Activated CD8-positive, alpha-beta memory T cell treated with anti-CD3 and anti-CD28 coated beads, Interleukin-2, amount 10 ng/mL, durations not matched to agents 7 days and 5 days (primary cell): ENCODE data around the gene BNIP2. TPM values are rescaled to one million over a fixed set of nuclear protein-coding genes. Genes with fewer than 3 reads are reported as not detected.

Experiments used
- ATAC-seq: fragments of 150-1000 bp; cut with Tn5 transposase; one replicate; pipeline ENCODE4 v1.10.0; 2021; ENCODE audit warnings: moderate library complexity
- CTCF ChIA-PET: fragments of 350-600 bp; sonication (Branson Sonifier 250); formaldehyde crosslinking; loops from one replicate; lab custom pipeline; 2021; ENCODE audit warnings: antibody characterized with exemption; lab: Charles Lee
- DNase-seq: peaks from one replicate; pipeline ENCODE4 v3.0.0-alpha.2; 2020
- H3K27ac Mint-ChIP-seq: one replicate; pipeline ENCODE4 v1.8.0; 2021; ENCODE audit warnings: mild to moderate bottlenecking, mixed read lengths
- H3K27me3 Mint-ChIP-seq: one replicate; pipeline ENCODE4 v1.8.0; 2021; ENCODE audit warnings: mixed read lengths
- H3K36me3 Mint-ChIP-seq: one replicate; pipeline ENCODE4 v1.8.0; 2021; ENCODE audit warnings: mild to moderate bottlenecking, mixed read lengths
- H3K4me1 Mint-ChIP-seq: one replicate; pipeline ENCODE4 v1.8.0; 2021; ENCODE audit warnings: mixed read lengths
- H3K4me3 Mint-ChIP-seq: one replicate; pipeline ENCODE4 v1.8.0; 2021; ENCODE audit warnings: mild to moderate bottlenecking, moderate library complexity, mixed read lengths
- H3K9me3 Mint-ChIP-seq: one replicate; pipeline ENCODE4 v1.8.0; 2022; ENCODE audit warnings: low read depth, mixed read lengths
- total RNA-seq, 2 experiments: library from RNA; stranded (reverse); gene quantifications; one replicate each; pipeline ENCODE4 v1.2.3, GENCODE V29; 2021

The BNIP2 gene
- total RNA-seq, 2 experiments from 2014 or later: 59.3 to 75.2 TPM

- DNase-seq (no peak), ATAC-seq (no peak)
- Mint-ChIP-seq H3K36me3 (peaks cover 54% of the 10 kb centered on the region), H3K27me3 (no peaks in the 10 kb centered on the region), H3K9me3 (no peaks in the 10 kb centered on the region), H3K4me3 (no peak overlapping the region), H3K4me1 (peaks cover 18% of the 10 kb centered on the region), H3K27ac (no peak overlapping the region)
- CTCF ChIA-PET: interaction anchor here (1.0 to 1.3 kb wide), 2 partner anchors 23 to 44 kb away, joined by 3 to 5 read pairs; partner anchors contain the start of gene GTF2A2
Observed at GRCh38 chr15:59680346-59680745, 8.8 kb downstream of the BNIP2 start.

- Mint-ChIP-seq H3K9me3 (no peaks in the 10 kb centered on the region), H3K27me3 (no peaks in the 10 kb centered on the region), H3K4me1 (peaks cover 8% of the 10 kb centered on the region), H3K27ac (no peak overlapping the region), H3K4me3 (no peak overlapping the region), H3K36me3 (peaks cover 52% of the 10 kb centered on the region)
- CTCF ChIA-PET: interaction anchor here (0.9 to 1.1 kb wide), 2 partner anchors 12 to 21 kb away, joined by 3 read pairs; partner anchors contain the start of gene GTF2A2
- no peak for ATAC-seq
- DNase-seq: no peak
Observed at GRCh38 chr15:59678620-59679019, 10.5 kb downstream of the BNIP2 start.

GRCh38 chr15:59678172-59678571 is 10.9 kb downstream of the BNIP2 start:
- Mint-ChIP-seq H3K9me3 (no peaks in the 10 kb centered on the region), H3K27ac (no peak overlapping the region), H3K27me3 (no peaks in the 10 kb centered on the region), H3K4me3 (no peak overlapping the region), H3K4me1 (peaks cover 6% of the 10 kb centered on the region), H3K36me3 (peaks cover 51% of the 10 kb centered on the region)
- CTCF ChIA-PET: interaction anchor here (1.1 kb wide), 1 partner anchor 21 kb away, joined by 3 read pairs; the partner anchor contains the start of gene GTF2A2
- no peak for ATAC-seq
- DNase-seq: no peak

- Mint-ChIP-seq H3K9me3 (no peaks in the 10 kb centered on the region), H3K27me3 (no peaks in the 10 kb centered on the region), H3K36me3 (peaks cover 51% of the 10 kb centered on the region), H3K4me1 (peaks cover 11% of the 10 kb centered on the region), H3K27ac (no peak overlapping the region), H3K4me3 (no peak overlapping the region)
- DNase-seq (no peak), ATAC-seq (no peak)
- CTCF ChIA-PET: interaction anchor here (1.3 kb wide), 1 partner anchor 12 kb away, joined by 3 read pairs; no protein-coding TSS in a partner anchor
Observed at GRCh38 chr15:59676565-59676964, 12.6 kb downstream of the BNIP2 start.

DNA sequence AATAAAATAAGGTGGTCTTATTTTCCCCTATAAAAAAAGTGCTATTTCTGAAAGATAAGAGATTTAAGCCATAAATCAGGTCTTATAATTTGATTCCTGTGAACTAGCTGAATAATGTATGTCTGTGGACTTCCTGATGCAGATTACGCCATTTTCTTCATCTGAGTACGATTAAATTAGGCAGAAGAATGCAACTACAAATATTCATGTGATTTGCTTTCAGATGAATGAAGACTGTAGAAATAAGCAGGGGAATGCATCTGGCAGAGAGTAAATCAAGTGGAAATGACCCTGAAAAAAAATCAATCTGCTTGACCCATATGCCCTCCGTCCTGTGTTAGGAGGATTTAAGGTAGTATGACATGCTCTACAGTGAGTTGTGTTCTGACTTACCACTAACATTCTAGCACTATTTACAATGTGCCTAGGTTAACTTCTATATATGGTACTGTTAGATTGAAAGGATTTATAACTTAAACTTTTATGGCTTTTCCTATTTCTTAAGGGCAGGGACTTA is 14.7 kb downstream of the BNIP2 start:
- H3K27ac Mint-ChIP-seq: no peak overlapping the region
- peaks cover 56% of the 10 kb centered on the region for H3K36me3 Mint-ChIP-seq
- CTCF ChIA-PET: no interaction called here

DNA sequence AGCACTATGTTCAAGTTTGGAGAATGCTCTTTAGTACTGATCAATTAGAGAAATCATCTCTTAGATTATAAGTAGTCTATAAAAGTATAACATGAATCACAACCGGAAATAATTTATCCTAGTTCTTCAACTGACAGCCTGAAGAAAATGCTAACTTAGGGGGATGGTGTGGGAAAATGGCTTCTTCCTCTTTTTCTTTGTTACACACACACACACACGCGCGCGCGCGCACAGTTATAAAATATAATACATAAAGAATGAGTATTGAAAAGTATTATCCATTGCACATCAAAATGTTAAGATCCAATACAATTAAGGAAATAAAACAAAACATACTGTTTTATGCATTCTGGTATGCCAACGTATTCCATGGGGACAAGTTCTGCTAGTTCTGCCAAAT is 20.6 kb downstream of the BNIP2 start:
- DNase-seq (no peak), ATAC-seq (no peak)
- Mint-ChIP-seq H3K4me1 (peaks cover 10% of the 10 kb centered on the region), H3K9me3 (no peaks in the 10 kb centered on the region), H3K4me3 (no peak overlapping the region), H3K27ac (no peak overlapping the region), H3K36me3 (peaks cover 42% of the 10 kb centered on the region), H3K27me3 (no peaks in the 10 kb centered on the region)
- CTCF ChIA-PET: no interaction called here

More for the DNA sequence above, 14.7 kb downstream of the BNIP2 start:
- no peaks in the 10 kb centered on the region for H3K9me3 Mint-ChIP-seq
- no peak for DNase-seq
- no peaks in the 10 kb centered on the region for H3K27me3 Mint-ChIP-seq
- H3K4me3 Mint-ChIP-seq: no peak overlapping the region
- ATAC-seq: no peak
- peaks cover 11% of the 10 kb centered on the region for H3K4me1 Mint-ChIP-seq

- H3K4me3 Mint-ChIP-seq: no peak overlapping the region
- CTCF ChIA-PET: no interaction called here
Observed at GRCh38 chr15:59662260-59662659, 26.9 kb downstream of the BNIP2 start.

GRCh38 chr15:59659366-59659765 is 29.8 kb downstream of the BNIP2 start:
- no peak for ATAC-seq
- peak overlapping the region; percentile 7 for H3K4me3 Mint-ChIP-seq
- CTCF ChIA-PET: no interaction called here

More at GRCh38 chr15:59662260-59662659, 26.9 kb downstream of the BNIP2 start:
- ATAC-seq (no peak), DNase-seq (no peak)
- Mint-ChIP-seq H3K9me3 (no peaks in the 10 kb centered on the region), H3K27me3 (no peaks in the 10 kb centered on the region), H3K4me1 (peaks cover 9% of the 10 kb centered on the region), H3K36me3 (peaks cover 31% of the 10 kb centered on the region), H3K27ac (no peak overlapping the region)

GRCh38 chr15:59657635-59658125 is 31.4 kb downstream of the BNIP2 start:
- Mint-ChIP-seq H3K27me3 (no peaks in the 10 kb centered on the region), H3K27ac (peak overlapping the region; percentile 88), H3K36me3 (peaks cover 17% of the 10 kb centered on the region), H3K4me1 (peaks cover 9% of the 10 kb centered on the region), H3K9me3 (no peaks in the 10 kb centered on the region), H3K4me3 (peak overlapping the region; percentile 90)
- DNase-seq: no peak
- CTCF ChIA-PET: interaction anchor here (0.6 to 2.1 kb wide), 10 partner anchors 11 to 922 kb away, joined by 3 to 8 read pairs (median 4); no protein-coding TSS in a partner anchor
- ATAC-seq: peak; percentile 35

More at GRCh38 chr15:59659366-59659765, 29.8 kb downstream of the BNIP2 start:
- H3K27ac Mint-ChIP-seq: peak overlapping the region; percentile 37
- no peak for DNase-seq
- peaks cover 9% of the 10 kb centered on the region for H3K4me1 Mint-ChIP-seq
- no peaks in the 10 kb centered on the region for H3K27me3 Mint-ChIP-seq
- no peaks in the 10 kb centered on the region for H3K9me3 Mint-ChIP-seq
- H3K36me3 Mint-ChIP-seq: peaks cover 25% of the 10 kb centered on the region

DNA sequence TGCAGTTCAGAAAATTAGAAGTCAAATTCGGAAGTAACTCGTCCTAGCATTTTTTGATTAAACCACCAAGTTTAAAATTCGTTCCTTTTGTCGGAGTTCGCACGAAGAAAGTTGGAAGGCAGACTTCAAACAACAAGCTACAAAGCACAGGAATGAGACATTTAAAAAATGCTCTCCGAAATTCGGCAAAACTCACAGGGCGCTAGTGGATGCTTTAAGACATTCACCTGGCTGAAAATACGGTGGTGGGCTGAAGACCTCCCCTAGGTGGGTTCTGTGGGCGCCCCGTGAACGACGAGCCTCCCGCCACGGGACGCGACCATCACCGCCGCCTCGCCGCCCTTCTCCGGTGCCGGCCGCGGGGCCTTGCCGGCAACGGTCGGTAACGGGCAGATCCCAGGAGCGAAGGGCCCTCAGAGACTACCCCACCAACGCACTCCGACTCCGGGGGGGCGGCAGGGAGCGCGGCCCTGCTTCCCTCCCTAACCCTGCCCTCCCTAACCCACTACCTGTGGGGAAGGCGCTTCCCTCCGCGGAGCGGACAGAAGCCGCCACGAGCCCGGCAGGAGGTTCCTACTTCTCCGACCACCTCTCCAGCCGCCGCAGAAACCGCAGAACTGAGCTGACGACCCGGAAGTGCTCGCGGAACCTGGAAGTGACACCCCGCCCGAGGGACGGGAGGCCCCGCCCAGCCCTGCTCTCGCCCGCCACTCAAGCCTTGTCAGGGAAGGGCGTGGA is 32.1 kb downstream of the BNIP2 start, which contains the start of gene GTF2A2:
Gene GTF2A2, minus strand, starts transcription at position 619 of the 738 bp plus-strand sequence. CDS start 5,238 bp downstream, outside the sequence.
- H3K4me3 Mint-ChIP-seq: peak within 1 kb of the TSS; percentile 90
- H3K36me3 Mint-ChIP-seq: peaks cover 15% of the 10 kb centered on the region
- ATAC-seq (peak; percentile 100), DNase-seq (peak; percentile 99)
- H3K27ac Mint-ChIP-seq: peak within 1 kb of the TSS; percentile 88
- H3K9me3 Mint-ChIP-seq: peaks cover 2% of the 10 kb centered on the region
- peaks cover 9% of the 10 kb centered on the region for H3K4me1 Mint-ChIP-seq
- CTCF ChIA-PET: interaction anchor here (0.6 to 2.1 kb wide), 10 partner anchors 10 to 124 kb away, joined by 3 to 8 read pairs (median 4); no protein-coding TSS in a partner anchor
- no peaks in the 10 kb centered on the region for H3K27me3 Mint-ChIP-seq

GRCh38 chr15:59654046-59654445 is 35.1 kb downstream of the BNIP2 start:
- Mint-ChIP-seq H3K9me3 (peaks cover 2% of the 10 kb centered on the region), H3K27ac (no peak overlapping the region), H3K36me3 (peaks cover 22% of the 10 kb centered on the region), H3K4me1 (peaks cover 9% of the 10 kb centered on the region), H3K4me3 (no peak overlapping the region), H3K27me3 (no peaks in the 10 kb centered on the region)
- CTCF ChIA-PET: interaction anchor here (2.0 kb wide), 1 partner anchor 121 kb away, joined by 9 read pairs; no protein-coding TSS in a partner anchor
- DNase-seq (no peak), ATAC-seq (no peak)

- no peak for ATAC-seq
- Mint-ChIP-seq H3K27ac (no peak overlapping the region), H3K27me3 (no peaks in the 10 kb centered on the region), H3K36me3 (peaks cover 33% of the 10 kb centered on the region), H3K4me1 (peaks cover 2% of the 10 kb centered on the region), H3K9me3 (peaks cover 2% of the 10 kb centered on the region), H3K4me3 (no peak overlapping the region)
- DNase-seq: no peak
- CTCF ChIA-PET: interaction anchor here (1.0 to 1.2 kb wide), 2 partner anchors 116 to 121 kb away, joined by 3 to 4 read pairs; no protein-coding TSS in a partner anchor
Observed at GRCh38 chr15:59649603-59650002, 39.5 kb downstream of the BNIP2 start.

- no peaks in the 10 kb centered on the region for H3K27me3 Mint-ChIP-seq
- no peak for ATAC-seq
- H3K36me3 Mint-ChIP-seq: peaks cover 36% of the 10 kb centered on the region
- CTCF ChIA-PET: interaction anchor here (0.6 to 1.8 kb wide), 5 partner anchors 9 to 761 kb away, joined by 3 to 5 read pairs (median 3); partner anchors contain the start of gene GTF2A2
- no peak for DNase-seq
- peaks cover 4% of the 10 kb centered on the region for H3K4me1 Mint-ChIP-seq
- H3K4me3 Mint-ChIP-seq: no peak overlapping the region
- no peak overlapping the region for H3K27ac Mint-ChIP-seq
- no peaks in the 10 kb centered on the region for H3K9me3 Mint-ChIP-seq
Observed at GRCh38 chr15:59647085-59647484, 42.0 kb downstream of the BNIP2 start.
